Stimulated activated CD8-positive, alpha-beta memory T cell treated with anti-CD3 and anti-CD28 coated beads, Interleukin-15, amount 100 ng/mL, for 24 hours (primary cell): ENCODE data around the gene ZMYND19.
A peak's percentile ranks its signal among the peaks of the same experiment; 100 is the strongest.
"Not testable (repeated sequence)": the region's sequence is repeated elsewhere in the genome, so short reads cannot be mapped to it uniquely, and the experiment has no call there.

Experiments
- DNase-seq: peaks from one replicate; pipeline ENCODE4 v3.0.0-alpha.2; 2020; ENCODE audit warnings: low read depth

Gene ZMYND19

DNA sequence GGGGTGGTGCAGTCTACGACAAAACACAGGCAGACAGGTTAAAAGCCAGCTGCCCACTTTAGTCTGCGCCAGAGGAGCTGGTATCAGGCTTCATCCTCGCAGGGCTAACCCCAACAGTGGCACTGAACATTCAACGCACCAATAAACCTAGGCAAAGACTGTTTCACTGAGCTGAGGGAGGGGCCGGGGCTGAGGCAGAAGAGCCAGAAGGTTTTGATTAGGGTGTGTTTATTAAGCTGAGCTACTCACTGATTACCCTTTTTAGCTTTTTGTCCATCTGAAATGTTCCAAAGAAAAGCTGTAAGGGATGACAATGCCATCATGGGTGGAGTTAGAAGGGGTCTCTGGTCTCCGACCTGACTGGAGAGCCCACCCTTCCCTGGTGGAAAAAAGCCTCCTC is 1.4 kb downstream of the ZMYND19 start:
- DNase-seq, result no peak

DNA sequence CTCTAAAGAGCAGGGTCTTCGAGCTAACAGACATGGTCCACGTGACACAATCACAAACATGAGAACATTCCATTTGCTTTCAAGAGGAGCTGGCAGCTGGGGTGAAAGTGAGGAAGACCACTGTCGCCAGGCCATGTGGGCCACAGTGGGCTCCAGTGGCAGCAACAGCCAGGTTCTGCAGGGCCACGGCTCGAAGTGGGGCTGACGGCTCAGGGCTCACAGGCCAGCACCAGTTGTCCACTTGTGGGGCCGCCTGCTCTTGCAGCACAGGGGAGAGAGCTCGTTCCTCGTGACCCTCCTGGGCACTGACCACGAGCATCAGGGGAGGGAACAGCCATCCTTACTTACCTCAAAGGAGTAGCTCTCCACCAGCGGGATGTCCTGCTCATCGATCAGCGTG is 2.0 kb downstream of the ZMYND19 start:
- DNase-seq, result no peak

DNA sequence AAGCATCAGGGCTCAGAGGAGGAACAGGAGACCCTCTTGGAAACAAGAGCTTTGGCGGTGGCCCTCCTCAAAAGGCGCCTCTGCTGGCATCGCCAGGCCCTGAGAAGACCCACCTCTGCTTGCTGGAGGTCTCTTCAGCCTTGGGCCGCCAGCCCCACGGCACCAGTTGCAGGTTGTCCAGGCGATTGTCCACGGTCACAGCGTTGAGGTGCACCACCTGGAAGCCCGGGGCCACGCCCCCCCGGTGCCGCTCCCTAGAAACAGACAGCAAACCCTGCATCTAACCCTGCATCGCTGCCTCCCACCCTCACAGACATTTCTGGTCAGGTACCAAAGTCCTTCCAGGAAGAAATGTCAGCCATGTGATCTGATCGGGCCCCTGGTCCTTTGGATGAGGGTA is 3.5 kb downstream of the ZMYND19 start:
- DNase-seq, result no peak

DNA sequence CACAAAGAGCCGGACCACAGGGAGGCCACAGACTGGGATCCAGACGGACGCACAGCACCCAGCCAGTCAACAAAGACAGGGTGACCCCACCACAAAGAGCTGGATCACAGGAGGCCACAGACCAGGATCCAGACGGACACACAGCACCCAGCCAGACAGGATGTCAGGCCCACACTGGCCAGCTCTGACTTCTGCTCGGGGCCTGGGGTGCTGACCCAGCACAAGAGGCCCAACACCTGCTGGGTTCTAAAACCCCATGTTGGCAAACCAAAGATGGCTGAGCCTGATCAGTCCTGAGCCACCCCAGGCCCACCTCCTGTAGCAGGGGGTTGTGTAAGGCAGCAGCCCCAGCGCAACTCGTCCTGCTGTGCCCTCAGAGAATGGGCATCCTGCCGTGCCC is 6.4 kb downstream of the ZMYND19 start:
- DNase-seq, result no peak

DNA sequence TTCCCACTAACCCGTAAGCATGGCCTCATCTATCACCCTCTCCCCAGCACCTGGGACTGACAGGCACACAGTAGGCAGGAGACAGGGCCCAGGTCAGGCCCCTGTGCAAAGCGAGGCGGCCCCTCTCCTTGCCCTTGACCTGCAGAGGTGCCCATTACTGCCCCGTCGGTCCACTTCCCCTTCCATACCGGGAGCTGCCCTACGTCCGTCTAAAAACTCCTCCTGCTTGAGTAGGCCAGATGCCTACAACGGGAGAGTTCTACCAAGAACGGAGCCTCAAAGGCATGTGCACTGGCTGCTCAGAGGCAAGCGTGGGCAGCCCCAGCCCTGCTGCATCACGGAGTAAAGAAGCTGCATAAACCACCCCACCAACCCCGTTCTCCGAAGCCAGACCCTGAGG is 7.0 kb downstream of the ZMYND19 start:
- DNase-seq, result no peak

DNA sequence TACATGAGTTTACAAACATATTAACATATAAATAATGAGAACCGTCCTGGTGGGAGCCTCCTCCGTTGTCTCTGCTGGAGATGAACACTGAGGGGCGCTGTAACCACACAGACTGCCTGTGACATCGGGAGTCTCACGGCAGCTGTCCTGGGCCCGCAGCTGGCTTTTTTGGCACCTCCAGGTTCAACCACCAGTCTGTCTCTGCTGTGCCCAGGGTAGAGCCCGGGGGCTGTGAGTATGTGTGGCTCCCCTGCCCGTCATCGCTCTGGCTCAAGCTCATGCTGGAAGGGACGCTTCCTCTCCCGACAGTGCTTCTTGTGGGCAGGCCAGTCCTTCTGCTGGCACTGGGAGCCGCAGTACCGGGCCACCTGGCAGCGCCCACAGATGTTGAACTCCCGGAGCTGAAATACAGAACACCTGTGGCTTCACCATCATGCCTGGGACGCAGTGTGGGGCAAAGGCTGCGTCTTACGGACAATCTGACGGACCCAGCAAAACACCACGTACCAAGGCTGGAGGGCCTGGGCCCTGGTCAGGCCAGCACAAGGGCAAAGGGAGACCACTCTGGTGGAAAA is 7.9 kb downstream of the ZMYND19 start:
- DNase-seq, result no peak

DNA sequence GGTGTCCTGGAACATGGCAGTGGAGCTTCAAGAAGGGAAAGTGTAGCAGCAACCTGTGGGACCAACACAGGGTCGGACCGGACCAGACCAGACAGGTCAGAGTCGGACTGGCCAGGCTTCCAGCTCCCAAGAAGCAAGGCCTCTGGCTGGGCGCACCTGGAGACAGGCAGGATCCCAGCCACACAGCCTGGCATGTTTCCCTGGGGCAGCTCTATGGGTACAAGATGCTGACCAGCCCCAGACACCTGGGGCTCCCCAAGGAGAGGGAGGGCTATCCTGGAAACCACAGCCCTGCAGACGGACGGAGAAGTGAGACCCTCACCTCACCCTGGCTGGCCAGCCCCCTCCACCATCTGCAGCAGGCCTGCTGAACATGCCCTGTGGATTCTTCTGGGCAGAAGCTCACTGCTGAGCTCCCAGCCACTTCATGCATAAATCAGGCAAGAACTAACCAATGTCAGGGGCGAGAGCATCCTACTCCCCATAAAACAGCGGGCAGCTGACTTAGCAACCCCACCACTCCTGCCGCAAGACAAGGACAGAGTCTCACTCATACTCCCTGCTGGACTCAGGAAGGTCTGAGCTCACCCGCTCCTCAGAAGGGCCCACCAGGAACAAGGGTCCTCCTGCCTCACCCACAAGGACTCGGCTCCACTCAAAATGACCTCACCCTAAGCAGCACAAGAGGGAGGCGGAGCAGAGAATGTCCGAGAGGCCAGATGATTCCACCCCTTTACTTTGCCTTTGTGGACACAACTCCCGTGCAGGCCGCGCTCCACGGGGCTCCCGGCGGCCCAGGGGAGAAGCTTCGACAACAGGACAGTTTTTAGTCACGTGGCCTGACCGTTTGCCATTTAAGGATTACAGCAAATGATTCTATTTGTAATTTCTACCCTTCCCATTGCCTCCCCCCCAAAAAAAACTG is 8.7 kb downstream of the ZMYND19 start:
- no peak for DNase-seq

DNA sequence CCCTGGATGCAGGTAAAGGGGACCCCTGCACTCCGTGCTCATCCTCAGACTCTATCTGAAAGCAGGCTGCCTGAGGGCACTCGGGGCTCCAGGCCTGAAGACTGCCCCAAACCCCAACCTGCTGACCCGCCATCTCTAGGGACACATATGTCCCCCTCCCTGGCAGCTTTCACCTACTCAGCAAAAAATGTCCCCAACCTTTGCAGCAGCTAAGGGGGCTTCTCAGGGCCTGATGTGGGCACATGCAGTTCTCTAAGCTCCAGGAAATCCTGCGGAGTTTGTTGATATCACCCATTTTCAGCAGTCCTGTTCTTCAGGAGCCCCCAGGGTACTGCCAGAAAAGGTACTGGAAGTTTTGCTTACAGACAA is 9.4 kb downstream of the ZMYND19 start:
- DNase-seq, result no peak

DNA sequence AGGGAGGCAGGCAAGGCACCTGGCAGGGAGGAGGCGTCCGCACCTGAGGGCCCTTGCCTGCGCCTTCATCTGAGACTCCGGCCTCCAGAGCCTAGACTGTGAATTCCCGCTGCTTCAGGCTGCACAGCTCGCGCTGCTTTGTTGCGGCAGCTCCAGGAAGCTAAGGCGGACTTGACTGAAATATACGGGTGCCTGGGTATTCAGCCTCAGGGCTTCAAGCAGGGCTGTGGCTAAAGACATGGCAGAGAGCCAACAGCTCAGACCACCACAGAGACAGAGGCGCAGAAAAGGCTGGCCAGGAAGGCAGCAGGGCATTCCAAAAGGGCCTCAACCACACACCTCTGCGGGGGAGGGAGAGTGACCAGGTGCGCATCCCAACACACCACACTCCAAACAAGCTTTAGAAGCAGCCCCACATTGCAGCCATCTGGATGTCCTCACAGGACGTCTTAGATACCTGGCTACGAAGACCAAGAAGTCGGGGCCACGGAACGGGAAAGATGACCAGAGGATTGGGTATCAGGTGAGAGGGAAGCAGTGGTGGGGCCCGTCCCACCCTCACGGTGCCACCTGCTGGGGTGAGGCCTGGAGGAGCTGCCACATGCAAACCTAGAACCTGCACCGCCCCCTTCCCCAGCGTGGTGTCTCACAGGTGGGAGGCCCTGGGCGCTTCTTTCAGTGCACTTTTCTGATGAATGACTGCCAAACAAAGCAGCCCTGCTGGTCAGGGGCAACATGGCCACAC is 9.9 kb downstream of the ZMYND19 start:
- no peak for DNase-seq

DNA sequence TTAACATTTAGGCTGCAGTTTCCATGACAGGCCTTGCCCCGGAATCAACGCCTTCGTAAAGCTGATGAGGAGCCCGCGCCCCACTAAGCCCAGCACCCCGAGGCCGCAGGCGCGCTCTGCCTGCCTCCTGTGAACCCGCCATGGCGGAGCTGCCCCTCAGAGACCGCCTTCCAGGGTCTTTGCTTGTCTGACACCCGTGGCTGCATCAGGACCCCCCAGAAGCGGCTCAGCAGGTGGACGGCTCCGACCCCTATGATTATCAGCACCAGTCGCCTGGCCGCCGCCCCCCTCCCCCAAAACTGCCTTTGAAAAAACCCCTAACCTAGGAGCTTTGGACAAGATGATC is 11.1 kb downstream of the ZMYND19 start:
- no peak for DNase-seq

DNA sequence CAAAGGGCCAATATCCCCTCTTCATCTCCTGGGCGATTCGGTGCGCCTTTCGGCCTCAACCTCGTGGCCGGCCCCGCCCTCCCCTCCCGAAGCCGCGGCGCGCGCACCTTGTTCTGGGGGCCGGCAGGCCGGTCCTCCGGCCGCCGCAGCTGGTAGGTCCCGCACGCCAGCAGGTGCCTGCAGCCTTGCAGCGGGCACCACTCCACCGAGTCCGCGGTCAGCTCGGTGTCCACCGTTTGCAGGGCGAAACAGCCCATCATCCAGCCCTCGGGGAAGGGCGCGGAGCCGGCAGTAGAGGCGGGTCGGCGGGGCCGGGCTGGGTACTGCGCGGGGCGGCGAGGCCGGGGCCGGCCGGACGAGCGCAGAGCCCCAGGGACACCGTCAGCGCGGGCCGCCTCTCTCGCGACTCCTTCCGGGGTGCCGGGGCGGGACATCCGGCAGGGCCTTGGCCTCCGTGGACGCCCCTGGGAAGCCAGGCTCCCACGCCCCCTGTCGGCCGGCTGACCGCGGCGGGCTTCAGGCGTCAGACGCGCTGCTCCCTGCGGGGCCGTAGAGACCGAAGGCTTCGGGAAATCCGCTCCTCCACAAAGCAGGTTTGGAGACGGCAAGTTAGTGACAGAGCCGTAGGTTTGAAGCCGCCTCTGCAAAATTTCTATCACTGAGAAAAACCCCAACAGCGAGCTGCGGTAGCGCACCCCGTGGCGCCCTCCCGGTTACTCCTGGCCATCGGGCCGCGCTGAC is 11.6 kb downstream of the ZMYND19 start, which contains the start of gene DPH7:
Gene DPH7 (minus strand): TSS at position 408 of the 741 bp plus-strand sequence. CDS start 148 bp downstream, at position 260.
- peak; percentile 97 for DNase-seq

DNA sequence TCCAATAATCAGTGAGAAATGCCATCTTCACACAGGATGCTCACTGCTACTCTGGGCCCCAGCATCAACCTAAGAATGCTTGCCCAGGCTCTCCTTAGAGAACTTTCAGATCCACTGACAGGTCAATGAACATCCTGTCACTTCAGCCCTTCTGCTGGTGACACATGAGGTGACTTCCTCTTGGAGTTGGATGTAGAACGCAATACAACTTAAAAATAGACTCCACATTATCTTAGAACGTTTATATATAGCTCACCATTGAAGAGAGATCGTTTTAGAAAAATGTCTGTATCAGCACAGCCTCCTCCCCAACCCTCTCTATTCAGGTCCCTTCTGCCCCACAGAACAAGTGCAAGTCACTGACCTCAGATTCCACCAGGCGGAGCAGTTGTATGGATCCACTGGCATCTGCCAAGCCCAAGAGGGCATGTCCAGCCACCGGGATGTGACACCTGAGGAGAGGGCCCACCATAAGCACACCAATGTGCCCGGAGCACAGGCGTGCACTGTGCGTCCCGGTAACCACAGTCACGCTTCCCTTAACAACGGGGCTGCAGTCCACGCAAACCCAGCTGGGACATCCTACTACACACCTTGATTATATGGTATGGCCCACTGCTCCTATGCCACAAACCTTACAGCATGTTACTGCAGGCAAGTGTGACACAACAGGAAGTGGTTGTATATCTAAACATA is 14.4 kb downstream of the ZMYND19 start:
- no peak for DNase-seq

DNA sequence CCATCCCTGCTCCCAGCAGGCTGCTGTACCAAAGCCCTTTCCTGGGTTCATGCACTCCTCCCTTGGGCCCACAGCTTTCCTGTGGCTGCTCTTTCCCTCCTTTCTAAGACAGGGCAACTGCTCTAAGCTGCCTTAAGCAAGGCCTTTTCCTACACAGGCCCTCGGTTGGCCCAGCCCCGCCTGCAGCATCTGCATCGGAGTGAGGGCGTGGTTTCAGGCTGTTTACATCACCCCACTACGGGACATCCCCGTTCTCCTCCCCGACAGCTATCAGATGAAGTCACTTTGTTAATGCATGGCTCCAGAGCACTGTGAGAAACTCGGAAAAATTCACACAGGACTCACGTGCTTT is 15.0 kb downstream of the ZMYND19 start:
- no peak for DNase-seq

DNA sequence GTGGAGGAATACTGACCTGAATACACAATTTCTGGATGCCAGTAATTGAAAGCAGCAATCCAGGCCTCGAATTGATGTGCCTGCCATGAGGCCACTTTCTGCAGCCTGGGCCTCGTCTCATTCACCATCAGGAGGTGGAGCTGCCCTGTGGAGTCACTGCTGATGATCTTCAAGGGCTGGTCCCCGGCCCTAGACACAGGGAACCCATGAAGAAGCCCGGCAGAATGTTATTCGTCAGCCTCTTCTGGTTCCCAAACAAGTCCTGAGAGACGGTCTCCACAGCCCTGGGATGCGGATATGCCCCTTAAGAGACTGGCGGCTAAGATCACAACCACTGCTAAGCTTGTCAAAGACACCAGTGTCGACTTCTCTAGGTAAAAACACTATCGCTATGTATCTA is 16.1 kb downstream of the ZMYND19 start:
- no peak for DNase-seq

DNA sequence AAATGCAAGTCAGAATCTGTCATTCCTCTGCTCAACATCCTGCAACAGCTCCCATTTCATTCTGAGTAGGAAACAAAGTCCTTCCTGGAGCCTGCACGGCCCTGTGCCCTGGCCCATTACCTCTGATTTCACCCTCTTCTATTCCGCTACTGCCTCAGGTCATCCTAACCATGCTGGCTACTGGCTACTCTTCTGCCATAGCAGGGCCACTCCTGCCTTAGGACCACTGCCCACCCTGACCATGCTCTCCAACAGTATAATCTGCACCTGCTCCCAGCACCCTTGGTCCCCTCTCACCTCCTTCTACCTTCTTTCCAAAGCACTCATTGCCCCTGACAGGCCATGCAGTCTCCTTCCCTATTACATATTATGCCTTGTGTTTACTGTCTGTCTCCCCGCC is 19.7 kb downstream of the ZMYND19 start:
- DNase-seq, result no peak

DNA sequence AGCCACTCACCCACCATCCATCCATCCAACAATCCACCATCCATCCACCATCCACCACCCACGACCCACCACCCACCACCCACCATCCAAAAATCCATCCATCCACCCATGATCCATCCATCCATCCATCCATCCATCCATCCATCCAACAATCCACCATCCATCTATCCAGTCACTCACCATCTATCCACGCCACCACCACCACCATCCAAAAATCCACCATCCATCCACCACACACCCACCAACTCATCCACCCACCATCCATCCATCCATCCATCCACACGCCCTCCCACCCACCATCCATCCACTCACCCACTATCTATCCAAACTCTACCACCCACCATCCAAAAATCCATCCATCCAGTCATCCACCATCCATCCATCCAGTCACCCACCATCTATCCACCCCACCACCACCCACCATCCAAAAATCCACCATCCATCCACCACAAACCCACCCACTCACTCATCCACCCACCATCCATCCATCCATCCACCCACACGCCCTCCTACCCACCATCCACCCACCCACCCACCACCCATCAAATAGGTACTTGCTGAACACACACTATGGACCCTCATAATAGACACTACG is 20.6 kb downstream of the ZMYND19 start:
- DNase-seq, result no peak

DNA sequence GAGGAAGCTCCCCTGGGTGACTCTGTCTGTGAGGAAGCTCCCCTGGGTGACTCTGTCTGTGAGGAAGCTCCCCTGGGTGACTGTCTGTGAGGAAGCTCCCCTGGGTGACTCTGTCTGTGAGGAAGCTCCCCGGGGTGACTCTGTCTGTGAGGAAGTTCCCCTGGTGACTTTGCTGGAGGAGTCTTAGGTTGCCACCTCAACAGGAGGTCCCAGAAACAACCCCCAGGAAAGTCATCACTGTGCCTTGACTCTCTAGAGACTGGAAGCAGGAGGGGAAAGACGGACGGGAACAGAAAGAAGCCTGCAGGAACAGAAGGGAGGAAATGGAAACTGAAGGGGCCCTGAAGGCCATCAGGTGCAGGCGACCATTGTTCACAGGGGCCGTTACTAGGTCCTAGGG is 21.9 kb downstream of the ZMYND19 start:
- not testable (repeated sequence) for DNase-seq

DNA sequence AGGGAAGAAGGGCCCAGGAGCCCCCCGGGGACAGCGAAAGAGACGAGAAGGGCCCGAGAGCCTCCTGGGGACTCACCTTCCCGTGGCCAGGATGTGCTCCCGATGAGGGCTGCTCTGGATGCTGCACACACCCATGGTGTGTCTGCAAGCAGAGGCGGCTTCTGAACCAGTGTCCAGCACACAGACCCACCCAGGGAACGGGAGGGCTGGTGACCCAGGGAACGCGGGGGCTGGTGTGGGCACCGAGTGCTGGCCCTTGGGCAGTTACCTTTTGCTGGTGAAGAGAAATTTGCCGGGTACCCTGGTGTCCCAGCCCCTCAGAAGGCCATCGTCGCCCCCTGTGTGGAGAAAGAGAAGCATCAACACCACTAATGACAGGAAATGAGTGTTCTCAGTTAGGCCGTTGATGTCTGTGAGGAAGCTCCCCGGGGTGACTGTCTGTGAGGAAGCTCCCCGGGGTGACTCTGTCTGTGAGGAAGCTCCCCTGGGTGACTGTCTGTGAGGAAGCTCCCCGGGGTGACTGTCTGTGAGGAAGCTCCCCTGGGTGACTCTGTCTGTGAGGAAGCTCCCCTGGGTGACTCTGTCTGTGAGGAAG is 25.4 kb downstream of the ZMYND19 start:
- no peak for DNase-seq

DNA sequence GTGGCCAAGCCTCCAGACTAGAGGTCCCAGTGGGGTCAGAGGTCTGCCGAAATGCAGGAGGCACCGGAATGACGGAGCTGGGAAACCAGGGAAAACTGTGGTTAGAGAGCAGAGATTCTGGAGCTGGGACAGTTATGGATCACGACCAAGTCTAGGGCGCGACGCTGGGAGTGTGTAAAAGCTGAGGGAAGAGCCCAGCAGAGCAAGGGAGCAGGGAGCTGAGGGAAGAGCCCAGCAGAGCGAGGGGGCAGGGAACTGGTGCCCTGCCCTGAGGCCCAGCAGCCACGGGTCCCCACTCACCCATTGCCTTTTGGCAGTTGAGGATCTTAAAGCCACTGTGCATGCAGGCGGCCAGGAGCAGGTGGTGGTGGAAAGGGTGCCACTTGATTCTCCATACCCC is 26.2 kb downstream of the ZMYND19 start:
- no peak for DNase-seq

DNA sequence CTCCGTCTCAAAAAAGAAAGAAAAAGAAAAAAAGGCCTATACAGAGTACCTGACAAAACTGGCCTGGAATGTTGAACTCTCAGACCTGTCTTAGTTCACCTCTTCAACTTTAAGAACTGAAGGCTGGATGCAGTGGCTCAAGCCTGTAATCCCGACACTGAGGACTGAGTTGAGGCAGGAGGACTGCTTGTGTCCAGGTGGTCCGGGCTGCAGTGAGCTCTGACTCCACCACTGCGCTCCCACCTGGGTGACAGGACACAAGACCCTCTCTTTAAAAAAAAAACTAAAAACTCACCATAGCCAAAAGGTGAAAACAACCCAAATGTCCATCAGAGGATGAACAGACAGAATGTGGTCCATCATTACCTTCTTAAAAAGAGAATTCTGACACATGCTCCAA is 32.2 kb downstream of the ZMYND19 start:
- no peak for DNase-seq
